Measurements from ENCODE around the gene UTRN. TPM values are rescaled to one million over a fixed set of nuclear protein-coding genes. Genes with fewer than 3 reads are reported as not detected.

Gene UTRN
- total RNA-seq, 1 donor from 2014 or later = 133 TPM

DNA sequence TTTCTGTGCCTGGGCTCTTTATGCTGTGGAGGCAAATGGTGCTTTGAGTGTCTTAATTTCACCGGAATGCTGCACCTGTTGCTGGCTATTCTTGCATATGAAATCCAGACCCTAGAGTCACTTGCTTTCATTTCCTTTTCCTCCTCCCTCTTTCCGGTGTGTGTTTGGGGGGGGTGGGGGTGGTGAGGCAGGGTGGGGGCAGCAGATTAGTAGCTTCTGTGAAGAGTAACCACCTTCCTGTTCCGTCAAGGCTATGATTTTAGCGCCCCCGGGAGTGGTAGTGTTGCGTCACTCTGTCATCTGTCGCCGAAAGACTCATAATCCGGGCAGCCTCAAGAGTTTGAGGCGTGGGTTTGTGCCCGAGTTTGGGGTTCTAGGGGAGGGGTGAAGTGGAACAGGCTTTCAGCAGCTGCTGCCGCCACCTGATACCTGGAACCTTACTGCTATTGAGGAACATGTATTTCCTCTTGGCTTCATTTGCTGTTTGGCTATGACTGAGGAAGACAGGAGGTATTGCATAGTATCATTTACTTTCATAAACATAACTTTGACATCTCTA, 49.1 kb downstream of the UTRN start:
- DNase-seq (ENCODE audit: low spot score) = no peak
- no peak overlapping the region for H3K27ac Mint-ChIP-seq (ENCODE audit: unreplicated experiment)
- no peaks in the 10 kb centered on the region for H3K9me3 Mint-ChIP-seq (ENCODE audit: low read depth)
- TF ChIP-seq CTCF (IDR thresholded peaks at IDR 0.05) = no peak
- no peaks in the 10 kb centered on the region for H3K36me3 Mint-ChIP-seq (ENCODE audit: low read depth)
- peaks cover 51% of the 10 kb centered on the region for H3K4me1 Mint-ChIP-seq (ENCODE audit: low read depth)
- no peak overlapping the region for H3K4me3 Mint-ChIP-seq (ENCODE audit: unreplicated experiment)
- no peaks in the 10 kb centered on the region for H3K27me3 Mint-ChIP-seq (ENCODE audit: low read depth)

Other genes starting within 250 kb of the UTRN start
- 97.9 to 118 TPM (median 101 TPM) in 3 replicates for gene SF3B5, start 189.8 kb upstream of the UTRN start, total RNA-seq
- gene STX11, start 134.8 kb upstream of the UTRN start, total RNA-seq = 1.6 to 3.1 TPM (median 2.9 TPM) in 3 replicates

All from chondrocyte (in vitro differentiated cells).